ENCODE measurements around the gene TADA2B. TPM values are rescaled to one million over a fixed set of nuclear protein-coding genes. Genes with fewer than 3 reads are reported as not detected.

The TADA2B gene
- total and polyA plus RNA-seq, 4 donors: 10.7 to 22.9 (median 17.6) TPM

- TF ChIP-seq CTCF (IDR thresholded peaks at IDR 0.05; ENCODE audit: control extremely low read depth, extremely low read depth): no peak
- Histone ChIP-seq H3K27ac (ENCODE audit: low read depth in 1 of 2, low read length in 1 of 2) (no peak overlapping the region), H3K27me3 (ENCODE audit: control insufficient read depth in 3 of 3, insufficient read depth in 3 of 3, low read length in 2 of 3) (no peaks in the 10 kb centered on the region), H3K4me3 (no peak overlapping the region), H3K4me1 (ENCODE audit: control insufficient read depth in 5 of 5, insufficient read depth in 5 of 5, low read length in 5 of 5) (peaks cover 6 to 24% (median 8%) of the 10 kb centered on the region in 5 donors), H3K9me3 (ENCODE audit: control insufficient read depth in 4 of 4, insufficient read depth in 3 of 4, low read length in 3 of 4) (no peaks in the 10 kb centered on the region), H3K36me3 (ENCODE audit: control insufficient read depth in 4 of 4, insufficient read depth in 4 of 4, low read length in 4 of 4) (no peaks in the 10 kb centered on the region), H3K9ac (ENCODE audit: insufficient read depth in 1 of 2, low read length in 2 of 2) (no peak overlapping the region)
- 78 to 87% methylated on average over 4 of the region's 4 CpGs for WGBS, 2 donors
- ATAC-seq (ENCODE audit: insufficient read depth, low FRiP score) (no peak), DNase-seq (no peak)
These were observed 2.4 kb upstream of the TADA2B start for GRCh38 chr4:7040765-7041164.

- DNase-seq (no peak), ATAC-seq (ENCODE audit: insufficient read depth, low FRiP score) (no peak)
- H3K4me3 ChIP-seq: no peak overlapping the region
These were observed 1.9 kb upstream of the TADA2B start for GRCh38 chr4:7041246-7041645.

GRCh38 chr4:7041801-7042502, 1.2 kb upstream of the TADA2B start:
- peak in 1 of 3 donors; percentile 41 for DNase-seq
- Histone ChIP-seq H3K4me3 (peak overlapping the region; percentile 64), H3K36me3 (ENCODE audit: control insufficient read depth in 4 of 4, insufficient read depth in 4 of 4, low read length in 4 of 4) (peaks cover 0 to 2% (median 0%) of the 10 kb centered on the region in 4 donors), H3K9me3 (ENCODE audit: control insufficient read depth in 4 of 4, insufficient read depth in 3 of 4, low read length in 3 of 4) (no peaks in the 10 kb centered on the region), H3K27ac (ENCODE audit: low read depth in 1 of 2, low read length in 1 of 2) (peak overlapping the region in 1 of 2 donors; percentile 82), H3K27me3 (ENCODE audit: control insufficient read depth in 3 of 3, insufficient read depth in 3 of 3, low read length in 2 of 3) (no peaks in the 10 kb centered on the region), H3K4me1 (ENCODE audit: control insufficient read depth in 5 of 5, insufficient read depth in 5 of 5, low read length in 5 of 5) (peaks cover 7 to 27% (median 16%) of the 10 kb centered on the region in 5 donors), H3K9ac (ENCODE audit: insufficient read depth in 1 of 2, low read length in 2 of 2) (no peak overlapping the region)
- no peak for TF ChIP-seq CTCF (IDR thresholded peaks at IDR 0.05; ENCODE audit: control extremely low read depth, extremely low read depth)
- no peak for ATAC-seq (ENCODE audit: insufficient read depth, low FRiP score)
- 17 to 18% methylated on average over 42 of the region's 42 CpGs for WGBS, 2 donors

More at GRCh38 chr4:7041246-7041645, 1.9 kb upstream of the TADA2B start:
- WGBS, 2 donors: 86 to 92% methylated on average over 19 of the region's 19 CpGs
- Histone ChIP-seq H3K36me3 (ENCODE audit: control insufficient read depth in 4 of 4, insufficient read depth in 4 of 4, low read length in 4 of 4) (peaks cover 0 to 2% (median 0%) of the 10 kb centered on the region in 4 donors), H3K9me3 (ENCODE audit: control insufficient read depth in 4 of 4, insufficient read depth in 3 of 4, low read length in 3 of 4) (no peaks in the 10 kb centered on the region), H3K9ac (ENCODE audit: insufficient read depth in 1 of 2, low read length in 2 of 2) (no peak overlapping the region), H3K27ac (ENCODE audit: low read depth in 1 of 2, low read length in 1 of 2) (no peak overlapping the region), H3K27me3 (ENCODE audit: control insufficient read depth in 3 of 3, insufficient read depth in 3 of 3, low read length in 2 of 3) (no peaks in the 10 kb centered on the region), H3K4me1 (ENCODE audit: control insufficient read depth in 5 of 5, insufficient read depth in 5 of 5, low read length in 5 of 5) (peaks cover 7 to 24% (median 13%) of the 10 kb centered on the region in 5 donors)
- no peak for TF ChIP-seq CTCF (IDR thresholded peaks at IDR 0.05; ENCODE audit: control extremely low read depth, extremely low read depth)
